PC-3 (cell line): ENCODE measurements around the gene BRCC3. TPM values are rescaled to one million over a fixed set of nuclear protein-coding genes. Genes with fewer than 3 reads are reported as not detected.

ENCODE experiments used
- ATAC-seq: fragments of 200-7000 bp; cut with Tn5 transposase; 2 replicates; pipeline ENCODE4 v1.9.1; 2020; ENCODE audit warnings: mild to moderate bottlenecking, moderate library complexity
- BruUV-seq: library from RNA; stranded (reverse); fragments of 400-500 nt; replicated peaks from 2 replicates; lab custom pipeline; 2021; lab: Mats Ljungman, UMichigan
- CTCF ChIA-PET: fragments of 300-600 bp; sonication (Branson Sonifier 250); formaldehyde crosslinking; loops from one replicate; lab custom pipeline; 2022; ENCODE audit warnings: antibody characterized with exemption; lab: Charles Lee
- POLR2A ChIA-PET: fragments of 300-600 bp; sonication (Branson Sonifier 250); formaldehyde crosslinking; loops from one replicate; lab custom pipeline; 2022; ENCODE audit warnings: antibody characterized with exemption; ENCODE audit not compliant: unreplicated experiment; lab: Charles Lee
- DNase-seq: peaks from one replicate; pipeline ENCODE4 v3.0.0-alpha.2; 2015
- H2AFZ ChIP-seq: fragments of 300-600 bp; sonication (generic); 2 replicates; pipeline ENCODE4 v1.6.0; 2016; ENCODE audit warnings: antibody characterized with exemption, low read length
- H3F3A ChIP-seq: fragments of 300-600 bp; sonication (generic); one replicate; pipeline ENCODE4 v1.6.0; 2017; ENCODE audit warnings: antibody characterized with exemption, low read length, control low read depth, mild to moderate bottlenecking; ENCODE audit not compliant: unreplicated experiment
- H3K27ac ChIP-seq: fragments of 300-600 bp; sonication (generic); 2 replicates; pipeline ENCODE4 v1.5.1; 2016; ENCODE audit warnings: mild to moderate bottlenecking, low read length
- H3K27me3 ChIP-seq: fragments of 300-600 bp; sonication (generic); 2 replicates; pipeline ENCODE4 v1.6.1; 2016; ENCODE audit warnings: low read length, mixed read lengths
- H3K36me3 ChIP-seq: fragments of 300-600 bp; sonication (generic); 2 replicates; pipeline ENCODE4 v1.6.1; 2016; ENCODE audit warnings: low read depth, mixed run types, low read length, mixed read lengths
- H3K4me1 ChIP-seq: fragments of 300-600 bp; sonication (generic); 2 replicates; pipeline ENCODE4 v1.5.1; 2016; ENCODE audit warnings: low read length; ENCODE audit not compliant: insufficient read depth
- H3K4me2 ChIP-seq: fragments of 300-600 bp; sonication (generic); 2 replicates; pipeline ENCODE4 v1.6.0; 2016; ENCODE audit warnings: low read length
- H3K4me3 ChIP-seq: fragments of 300-600 bp; sonication (generic); 2 replicates; pipeline ENCODE4 v1.5.1; 2016; ENCODE audit warnings: mild to moderate bottlenecking, low read length, mixed read lengths
- H3K79me2 ChIP-seq: fragments of 300-600 bp; sonication (generic); 2 replicates; pipeline ENCODE4 v1.6.1; 2017; ENCODE audit warnings: low read length, mixed read lengths
- H3K9ac ChIP-seq: fragments of 300-600 bp; sonication (generic); 2 replicates; pipeline ENCODE4 v1.6.0; 2016; ENCODE audit warnings: mild to moderate bottlenecking, low read length
- H3K9me2 ChIP-seq: fragments of 300-600 bp; sonication (generic); replicated peaks from 2 replicates; pipeline ENCODE4 v1.6.1; 2016; ENCODE audit warnings: mixed run types, low read length, mixed read lengths
- H3K9me3 ChIP-seq: fragments of 300-600 bp; sonication (generic); 2 replicates; pipeline ENCODE4 v1.6.1; 2016; ENCODE audit warnings: low read length, mixed read lengths
- H4K20me1 ChIP-seq: fragments of 300-600 bp; sonication (generic); 2 replicates; pipeline ENCODE4 v1.6.1; 2016; ENCODE audit warnings: low read length, mixed read lengths
- EZH2 ChIP-seq: fragments of 300-600 bp; sonication (generic); IDR thresholded peaks from one replicate; pipeline ENCODE4 v1.6.1; 2017; ENCODE audit warnings: antibody characterized with exemption, mild to moderate bottlenecking, low read length; ENCODE audit not compliant: unreplicated experiment
- EZH2phosphoT487 ChIP-seq: fragments of 300-600 bp; sonication (generic); IDR thresholded peaks from 2 replicates; pipeline ENCODE4 v1.6.1; 2018; ENCODE audit warnings: mild to moderate bottlenecking, antibody characterized with exemption, low read length, borderline replicate concordance
- intact Hi-C: fragments of 100-400 bp; cut with micrococcal nuclease; formaldehyde crosslinking; loops from 2 replicates; pipeline ENCODE4 v1.9.0; 2023
- total RNA-seq: library from RNA; depleted of rRNA; stranded (reverse); fragments of >200 nt; gene quantifications from 2 replicates; pipeline ENCODE4 v1.2.3, GENCODE V29; 2014
- TF ChIP-seq, protein P1 (sequence below): fragments of 300-600 bp; sonication (generic); conservative IDR thresholded peaks from 2 replicates; pipeline ENCODE4 v1.5.1; 2017; ENCODE audit warnings: antibody characterized with exemption, low read depth, mild to moderate bottlenecking, low read length

BRCC3 gene
- total RNA-seq, 1 experiment from 2014 or later = 19.7 TPM

DNA sequence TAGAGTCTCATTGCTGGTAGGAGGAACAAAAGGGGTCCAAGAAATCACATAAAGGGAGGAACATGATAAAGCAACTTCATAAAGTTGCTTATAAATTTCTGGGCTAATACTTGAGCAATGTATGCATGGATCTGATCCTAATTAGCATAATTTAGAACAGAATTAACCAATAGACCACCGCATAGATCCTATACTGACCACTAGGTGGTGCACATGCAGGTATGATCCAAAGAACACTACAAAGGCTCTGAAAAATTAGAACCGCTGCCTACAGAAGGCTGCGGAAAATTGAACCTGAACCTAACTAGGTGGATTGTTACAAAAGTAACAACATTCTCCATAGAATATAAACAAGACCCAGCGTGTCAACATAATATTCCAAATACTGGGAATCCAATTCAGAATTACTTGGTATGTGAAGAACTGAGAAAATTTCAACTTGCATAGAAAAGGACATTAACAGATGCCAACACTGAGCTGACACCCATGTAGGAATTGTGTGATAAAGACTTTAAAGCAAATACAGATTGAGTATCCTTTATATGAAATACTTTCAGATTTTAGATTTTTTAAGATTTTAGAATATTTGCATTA is 23.3 kb downstream of the BRCC3 start:
- DNase-seq = peak; percentile 58
- no peaks in the 10 kb centered on the region for H3K27me3 ChIP-seq
- no peaks in the 10 kb centered on the region for H3K9me3 ChIP-seq
- no peak overlapping the region for H3K4me3 ChIP-seq
- no peak overlapping the region for H3K4me2 ChIP-seq
- H3K4me1 ChIP-seq = no peaks in the 10 kb centered on the region
- no peaks in the 10 kb centered on the region for H3K9me2 ChIP-seq
- no peak overlapping the region for H3K9ac ChIP-seq
- ChIA-PET CTCF (interaction anchor here (1.3 kb wide), 1 partner anchor 85 kb away, joined by 4 read pairs; no protein-coding TSS in a partner anchor), POLR2A (no interaction called here)
- intact Hi-C loops = loop anchor here (1.0 to 5.0 kb wide), 2 partner anchors 85 to 177 kb away; no protein-coding TSS in a partner anchor
- H4K20me1 ChIP-seq = no peaks in the 10 kb centered on the region
- H2AFZ ChIP-seq = no peak overlapping the region
- H3K27ac ChIP-seq = no peak overlapping the region
- ATAC-seq = peak; percentile 75
- BruUV-seq = no TSS peak
- no peaks in the 10 kb centered on the region for H3F3A ChIP-seq
- TF ChIP-seq EZH2phosphoT487 = no peak
- TF ChIP-seq, protein P1, sequence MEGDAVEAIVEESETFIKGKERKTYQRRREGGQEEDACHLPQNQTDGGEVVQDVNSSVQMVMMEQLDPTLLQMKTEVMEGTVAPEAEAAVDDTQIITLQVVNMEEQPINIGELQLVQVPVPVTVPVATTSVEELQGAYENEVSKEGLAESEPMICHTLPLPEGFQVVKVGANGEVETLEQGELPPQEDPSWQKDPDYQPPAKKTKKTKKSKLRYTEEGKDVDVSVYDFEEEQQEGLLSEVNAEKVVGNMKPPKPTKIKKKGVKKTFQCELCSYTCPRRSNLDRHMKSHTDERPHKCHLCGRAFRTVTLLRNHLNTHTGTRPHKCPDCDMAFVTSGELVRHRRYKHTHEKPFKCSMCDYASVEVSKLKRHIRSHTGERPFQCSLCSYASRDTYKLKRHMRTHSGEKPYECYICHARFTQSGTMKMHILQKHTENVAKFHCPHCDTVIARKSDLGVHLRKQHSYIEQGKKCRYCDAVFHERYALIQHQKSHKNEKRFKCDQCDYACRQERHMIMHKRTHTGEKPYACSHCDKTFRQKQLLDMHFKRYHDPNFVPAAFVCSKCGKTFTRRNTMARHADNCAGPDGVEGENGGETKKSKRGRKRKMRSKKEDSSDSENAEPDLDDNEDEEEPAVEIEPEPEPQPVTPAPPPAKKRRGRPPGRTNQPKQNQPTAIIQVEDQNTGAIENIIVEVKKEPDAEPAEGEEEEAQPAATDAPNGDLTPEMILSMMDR = peak; percentile 80
- H3K79me2 ChIP-seq = no peaks in the 10 kb centered on the region
- H3K36me3 ChIP-seq = peaks cover 4% of the 10 kb centered on the region; the same call in 1 of the 2 replicates

DNA sequence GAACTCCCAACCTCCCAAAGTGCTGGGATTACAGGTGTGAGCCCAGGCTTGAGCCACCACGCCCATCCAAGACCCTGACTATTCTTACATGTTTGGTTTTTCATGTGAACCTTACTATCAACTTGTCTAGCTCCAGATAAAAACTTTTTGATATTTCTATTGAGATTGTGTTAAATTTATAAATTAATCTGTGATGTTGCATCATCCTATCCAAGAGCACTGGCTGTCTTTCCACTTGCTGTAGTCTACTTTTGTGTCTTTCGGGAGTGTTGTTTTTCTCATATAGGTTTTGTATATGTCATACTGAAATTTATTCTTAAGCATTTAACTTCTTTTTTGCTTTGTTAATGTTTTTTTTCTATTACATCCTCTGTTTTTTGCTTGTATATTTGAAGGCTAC is 34.6 kb downstream of the BRCC3 start:
- ChIA-PET CTCF (interaction anchor here (0.6 kb wide), 1 partner anchor 111 kb away, joined by 3 read pairs; no protein-coding TSS in a partner anchor), POLR2A (no interaction called here)
- intact Hi-C loops = no loop called here
- no peak overlapping the region for H2AFZ ChIP-seq
- peaks cover 7% of the 10 kb centered on the region; the same call in 1 of the 2 replicates for H3K36me3 ChIP-seq
- no peaks in the 10 kb centered on the region for H3K79me2 ChIP-seq
- H3F3A ChIP-seq = no peaks in the 10 kb centered on the region
- no peaks in the 10 kb centered on the region for H4K20me1 ChIP-seq
- TF ChIP-seq EZH2 = no peak
- TF ChIP-seq EZH2phosphoT487 = no peak
- TF ChIP-seq, protein P1 = no peak
- H3K9ac ChIP-seq = no peak overlapping the region
- no peak overlapping the region for H3K27ac ChIP-seq
- no peaks in the 10 kb centered on the region for H3K9me2 ChIP-seq
- no TSS peak for BruUV-seq
- no peaks in the 10 kb centered on the region for H3K4me1 ChIP-seq
- ATAC-seq = no peak
- H3K4me3 ChIP-seq = no peak overlapping the region
- no peaks in the 10 kb centered on the region for H3K9me3 ChIP-seq
- H3K4me2 ChIP-seq = no peak overlapping the region
- no peak for DNase-seq
- H3K27me3 ChIP-seq = no peaks in the 10 kb centered on the region

DNA sequence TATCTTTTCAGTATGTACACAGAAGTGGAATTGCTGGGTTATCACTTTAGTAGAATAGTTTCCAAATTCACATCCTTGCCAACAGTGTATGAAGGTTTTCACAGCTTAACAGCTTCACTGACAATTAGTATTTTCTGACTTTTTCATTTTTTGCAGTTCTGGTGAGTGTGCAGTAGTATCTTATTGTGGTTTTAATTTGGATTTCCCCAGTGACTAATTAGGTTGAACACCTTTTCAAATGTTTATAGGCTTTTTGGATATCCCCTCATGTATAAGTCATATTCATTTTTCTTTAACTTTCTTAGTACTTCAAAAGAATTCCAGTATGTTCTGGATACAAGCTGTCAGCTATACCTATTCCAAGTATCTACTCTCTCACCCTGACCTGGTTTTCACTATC is 37.1 kb downstream of the BRCC3 start:
- Histone ChIP-seq H3K9me2 (no peaks in the 10 kb centered on the region), H4K20me1 (no peaks in the 10 kb centered on the region), H3K9me3 (no peaks in the 10 kb centered on the region), H3K27ac (no peak overlapping the region), H3K79me2 (no peaks in the 10 kb centered on the region), H3K27me3 (no peaks in the 10 kb centered on the region), H3K4me2 (no peak overlapping the region), H3K9ac (no peak overlapping the region), H3K4me1 (peaks cover 12% of the 10 kb centered on the region), H2AFZ (no peak overlapping the region), H3K4me3 (no peak overlapping the region), H3F3A (no peaks in the 10 kb centered on the region), H3K36me3 (peaks cover 9% of the 10 kb centered on the region)
- POLR2A ChIA-PET = no interaction called here
- TF ChIP-seq EZH2phosphoT487 (no peak), EZH2 (no peak)
- TF ChIP-seq, protein P1 = no peak
- CTCF ChIA-PET = no interaction called here
- intact Hi-C loops = no loop called here
- ATAC-seq (no peak), DNase-seq (no peak)
- BruUV-seq = no TSS peak
